ENCODE data around the gene RREB1. TPM values are rescaled to one million over a fixed set of nuclear protein-coding genes. Genes with fewer than 3 reads are reported as not detected.

The RREB1 gene
- total RNA-seq, 1 donor from 2014 or later: 28.3 TPM

- peaks cover 32% of the 10 kb centered on the region for H3K27me3 Mint-ChIP-seq (ENCODE audit: low read depth)
- TF ChIP-seq CTCF (conservative IDR thresholded peaks at IDR 0.05): no peak
- no peaks in the 10 kb centered on the region for H3K9me3 Mint-ChIP-seq
- no peak overlapping the region for H3K27ac Mint-ChIP-seq (ENCODE audit: unreplicated experiment)
- H3K4me1 Mint-ChIP-seq: peaks cover 42% of the 10 kb centered on the region
- H3K4me3 Mint-ChIP-seq: peak overlapping the region; percentile 87
- no peaks in the 10 kb centered on the region for H3K36me3 Mint-ChIP-seq (ENCODE audit: low read depth)
- no peak for DNase-seq (ENCODE audit: low read depth, low spot score)
Measured at GRCh38 chr6:7111095-7111690, 3.4 kb downstream of the RREB1 start.

- Mint-ChIP-seq H3K4me1 (peaks cover 37% of the 10 kb centered on the region), H3K27me3 (ENCODE audit: low read depth) (peaks cover 28% of the 10 kb centered on the region), H3K9me3 (no peaks in the 10 kb centered on the region), H3K36me3 (ENCODE audit: low read depth) (no peaks in the 10 kb centered on the region), H3K4me3 (peak overlapping the region; percentile 8), H3K27ac (ENCODE audit: unreplicated experiment) (no peak overlapping the region)
- DNase-seq (ENCODE audit: low read depth, low spot score): no peak
- no peak for TF ChIP-seq CTCF (conservative IDR thresholded peaks at IDR 0.05)
Measured at GRCh38 chr6:7112171-7112570, 4.4 kb downstream of the RREB1 start.

- Mint-ChIP-seq H3K27me3 (ENCODE audit: low read depth) (peaks cover 28% of the 10 kb centered on the region), H3K4me3 (peak overlapping the region; percentile 3), H3K27ac (ENCODE audit: unreplicated experiment) (no peak overlapping the region)
Measured at GRCh38 chr6:7112741-7113313, 5.1 kb downstream of the RREB1 start.

GRCh38 chr6:7114744-7115458 is 7.1 kb downstream of the RREB1 start:
- no peaks in the 10 kb centered on the region for H3K9me3 Mint-ChIP-seq
- H3K36me3 Mint-ChIP-seq (ENCODE audit: low read depth): no peaks in the 10 kb centered on the region
- no peak overlapping the region for H3K27ac Mint-ChIP-seq (ENCODE audit: unreplicated experiment)
- peak overlapping the region; percentile 9 for H3K4me3 Mint-ChIP-seq
- no peak for DNase-seq (ENCODE audit: low read depth, low spot score)
- H3K27me3 Mint-ChIP-seq (ENCODE audit: low read depth): peaks cover 23% of the 10 kb centered on the region
- H3K4me1 Mint-ChIP-seq: peaks cover 39% of the 10 kb centered on the region
- no peak for TF ChIP-seq CTCF (conservative IDR thresholded peaks at IDR 0.05)

More at GRCh38 chr6:7112741-7113313, 5.1 kb downstream of the RREB1 start:
- Mint-ChIP-seq H3K9me3 (no peaks in the 10 kb centered on the region), H3K36me3 (ENCODE audit: low read depth) (no peaks in the 10 kb centered on the region), H3K4me1 (peaks cover 37% of the 10 kb centered on the region)
- DNase-seq (ENCODE audit: low read depth, low spot score): no peak
- no peak for TF ChIP-seq CTCF (conservative IDR thresholded peaks at IDR 0.05)

- DNase-seq (ENCODE audit: low read depth, low spot score): no peak
- Mint-ChIP-seq H3K36me3 (ENCODE audit: low read depth) (no peaks in the 10 kb centered on the region), H3K27ac (ENCODE audit: unreplicated experiment) (no peak overlapping the region), H3K4me1 (peaks cover 35% of the 10 kb centered on the region), H3K4me3 (no peak overlapping the region), H3K27me3 (ENCODE audit: low read depth) (peaks cover 16% of the 10 kb centered on the region), H3K9me3 (no peaks in the 10 kb centered on the region)
- no peak for TF ChIP-seq CTCF (conservative IDR thresholded peaks at IDR 0.05)
Measured at GRCh38 chr6:7115543-7116231, 7.9 kb downstream of the RREB1 start.

All from neural crest cell (in vitro differentiated cells).